Measurements from ENCODE around the gene TPK1.
"Not testable (repeated sequence)": the region's sequence is repeated elsewhere in the genome, so short reads cannot be mapped to it uniquely, and the experiment has no call there.

Gene TPK1

DNA sequence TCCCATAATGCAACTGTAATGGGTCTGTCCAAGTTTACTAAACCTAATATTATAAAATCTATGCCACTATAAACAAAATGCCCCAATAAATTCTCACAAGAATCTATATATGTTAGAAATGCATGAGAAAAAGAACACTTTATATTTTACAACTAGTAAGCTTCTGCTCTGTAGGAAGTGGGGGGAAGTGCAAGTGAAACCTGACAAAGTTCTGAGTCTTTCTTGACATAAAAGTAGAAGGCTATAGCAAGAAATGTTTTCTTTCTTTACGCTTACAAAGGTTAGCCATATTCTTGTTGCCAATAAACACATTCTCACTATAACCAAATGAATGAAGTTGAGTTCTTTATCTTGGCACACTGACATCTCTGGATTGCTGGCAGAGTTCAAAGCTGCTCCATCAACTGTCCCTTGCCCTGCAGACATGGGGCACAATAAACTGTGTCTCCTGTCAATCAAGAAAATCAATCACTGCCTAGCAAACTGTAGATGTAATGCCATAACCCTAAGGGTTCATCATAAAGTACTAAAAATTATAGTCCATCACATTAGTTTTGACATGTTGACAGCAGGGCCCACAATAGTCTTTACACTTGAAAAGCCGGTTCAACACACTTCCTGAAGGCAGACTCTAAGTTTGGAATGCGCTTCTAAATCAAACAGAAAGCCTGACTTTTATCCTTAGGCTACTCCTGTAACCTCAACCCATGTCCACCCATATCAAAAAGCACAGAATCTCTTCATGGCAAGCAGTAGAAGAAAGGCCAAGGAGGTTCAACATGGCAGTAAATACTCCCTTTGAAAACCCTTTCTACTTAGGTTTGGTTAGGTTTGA lies 58.6 kb downstream of the TPK1 start:
- DNase-seq (ENCODE audit: low read depth, low spot score): no peak

DNA sequence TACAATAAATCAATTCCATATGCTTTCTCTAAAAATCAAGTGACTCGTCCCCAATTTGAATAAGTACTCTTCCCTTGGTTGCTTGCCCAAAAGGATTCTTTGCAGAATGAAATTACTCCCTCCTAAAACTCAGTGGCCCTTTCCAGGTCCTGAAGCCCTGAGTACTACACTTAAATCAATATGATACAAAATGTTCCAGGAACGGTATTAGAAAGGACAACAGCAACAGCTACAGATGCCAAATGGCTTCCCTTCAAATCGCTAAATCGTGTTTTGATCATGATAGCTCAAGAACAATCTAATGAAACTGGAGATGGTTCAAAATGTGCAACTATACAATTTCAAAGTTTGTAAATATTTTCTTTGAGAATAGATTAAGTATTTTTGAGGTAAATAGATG lies 59.4 kb downstream of the TPK1 start:
- no peak for DNase-seq (ENCODE audit: low read depth, low spot score)

DNA sequence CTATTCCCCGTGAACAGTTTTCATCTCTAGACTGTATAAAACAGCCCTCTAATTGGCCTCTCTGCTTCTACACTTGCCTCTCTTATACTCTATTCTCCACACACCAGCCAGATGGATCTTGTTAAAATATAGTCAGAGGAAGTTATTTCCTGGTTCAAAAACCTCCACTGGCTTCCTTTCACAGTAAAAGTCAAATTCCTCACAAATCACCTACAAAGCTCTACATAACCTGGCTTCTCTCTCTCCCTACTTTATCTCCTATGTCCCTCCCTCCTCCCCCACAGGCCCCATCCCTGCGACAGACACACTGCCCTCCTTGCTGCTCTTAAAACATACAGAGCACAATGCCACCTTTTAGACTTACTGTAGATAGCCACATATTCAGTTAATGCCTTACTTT lies 60.1 kb downstream of the TPK1 start:
- DNase-seq (ENCODE audit: low read depth, low spot score): no peak

DNA sequence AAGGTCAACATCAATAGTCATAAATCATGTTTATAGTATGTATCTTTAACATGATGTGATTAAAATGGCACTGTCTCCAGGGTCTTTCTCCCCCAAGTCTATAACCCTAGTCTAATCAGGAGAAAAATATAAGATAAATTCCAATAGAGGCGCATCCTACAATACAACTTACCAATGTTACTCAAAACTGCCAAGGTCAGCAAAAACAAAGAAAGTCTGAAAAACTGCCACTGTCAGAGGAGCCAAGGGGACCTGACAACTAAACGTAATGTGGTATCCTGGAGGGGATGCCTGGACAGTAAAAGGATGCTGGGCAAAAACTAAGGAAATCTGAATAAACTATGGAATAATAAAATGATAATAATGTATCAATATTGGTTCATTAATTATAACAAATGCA lies 63.9 kb downstream of the TPK1 start:
- DNase-seq (ENCODE audit: low read depth, low spot score): no peak

DNA sequence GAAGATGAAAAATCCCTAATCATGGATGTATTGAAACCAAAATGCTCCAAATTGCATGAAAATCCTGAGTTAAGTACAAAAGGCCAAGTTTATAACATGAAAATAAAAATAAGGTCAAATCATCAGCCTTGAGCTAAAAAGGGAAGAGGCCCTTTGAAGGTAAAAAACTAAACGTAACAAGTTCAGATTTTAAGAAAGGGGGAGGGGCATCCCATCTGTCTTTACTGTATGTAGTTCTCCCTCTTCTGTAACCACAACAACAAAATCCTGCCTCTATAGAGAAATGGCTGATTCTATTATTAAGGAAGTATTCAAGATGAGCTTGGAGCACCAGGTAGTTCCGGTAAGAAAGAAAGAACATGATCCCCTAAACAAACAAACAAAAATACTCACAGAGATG lies 64.7 kb downstream of the TPK1 start:
- DNase-seq (ENCODE audit: low read depth, low spot score): no peak

DNA sequence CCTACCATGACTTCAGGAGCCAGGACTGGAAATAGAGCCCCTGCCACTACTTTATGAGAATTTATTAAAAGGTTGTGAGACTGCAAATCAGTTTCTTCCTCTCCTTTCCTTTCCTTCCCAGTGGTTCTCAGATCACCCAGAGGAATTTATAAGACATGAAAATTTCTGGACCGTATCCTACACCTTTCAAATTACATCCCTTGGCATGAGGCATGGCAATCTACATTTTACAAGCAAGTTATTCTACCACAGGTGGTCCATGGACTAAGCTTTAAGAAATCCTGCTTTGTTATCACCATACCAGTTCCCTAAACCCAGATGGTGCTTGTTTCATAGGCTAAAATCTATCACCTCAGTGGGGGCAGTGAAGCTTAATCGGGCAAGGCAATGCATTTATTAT lies 66.5 kb downstream of the TPK1 start:
- no peak for DNase-seq (ENCODE audit: low read depth, low spot score)

DNA sequence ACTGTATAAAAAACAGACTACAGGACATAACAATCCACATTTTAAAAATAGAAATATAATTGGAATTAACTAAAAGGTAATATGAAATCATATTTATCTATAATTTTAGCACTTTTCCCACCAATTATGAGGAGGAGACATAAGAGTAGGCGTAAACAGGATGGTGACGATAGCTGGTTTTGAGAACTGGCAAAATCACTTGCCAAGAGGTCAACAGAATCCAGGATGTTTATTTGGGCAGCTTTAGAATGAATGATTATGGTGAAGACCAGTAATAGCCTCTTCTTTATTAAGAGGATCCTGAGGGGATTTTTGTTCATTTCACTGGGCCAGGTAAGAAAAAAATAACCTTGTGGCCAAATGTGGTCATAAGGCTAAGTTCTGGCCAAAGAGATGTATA lies 67.2 kb downstream of the TPK1 start:
- DNase-seq (ENCODE audit: low read depth, low spot score): no peak

DNA sequence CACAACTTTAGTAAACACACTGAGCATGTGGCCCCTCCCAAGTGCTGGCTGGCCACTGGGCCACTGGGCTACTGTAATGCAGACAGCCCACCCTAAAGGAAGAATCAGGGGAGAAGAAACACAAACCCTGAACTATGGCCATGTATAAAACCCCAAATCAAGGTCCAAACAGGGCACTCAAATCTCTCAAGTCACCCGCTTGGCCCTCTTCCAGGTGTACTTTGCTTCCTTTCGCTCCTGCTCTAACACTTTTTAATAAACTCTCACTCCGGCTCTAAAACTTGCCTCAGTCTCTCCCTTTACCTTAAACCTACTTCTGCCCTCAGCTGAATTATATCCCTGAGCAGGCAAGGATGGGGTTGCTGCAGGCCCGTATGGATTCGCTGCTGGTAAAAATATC lies 72.6 kb downstream of the TPK1 start:
- DNase-seq (ENCODE audit: low read depth, low spot score): no peak

DNA sequence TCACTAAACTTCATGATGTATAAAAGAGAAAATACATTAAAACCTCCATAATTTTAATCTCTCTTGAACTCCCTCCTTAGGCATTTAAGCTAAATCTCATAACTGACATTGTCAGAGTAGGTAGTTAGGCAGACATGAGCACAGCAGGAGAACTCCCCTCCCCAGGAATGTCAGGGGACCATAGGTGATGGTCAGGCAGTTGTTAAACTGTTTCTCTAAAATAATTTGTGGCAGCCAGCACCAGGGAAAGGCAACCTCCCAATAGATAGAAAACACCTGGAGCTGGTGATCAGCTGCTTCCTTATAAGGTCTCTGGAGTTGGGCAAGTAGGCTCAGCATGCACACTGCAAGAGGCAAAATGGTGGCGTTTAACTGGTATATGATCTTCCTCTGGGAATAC lies 73.0 kb downstream of the TPK1 start:
- DNase-seq (ENCODE audit: low read depth, low spot score): no peak

DNA sequence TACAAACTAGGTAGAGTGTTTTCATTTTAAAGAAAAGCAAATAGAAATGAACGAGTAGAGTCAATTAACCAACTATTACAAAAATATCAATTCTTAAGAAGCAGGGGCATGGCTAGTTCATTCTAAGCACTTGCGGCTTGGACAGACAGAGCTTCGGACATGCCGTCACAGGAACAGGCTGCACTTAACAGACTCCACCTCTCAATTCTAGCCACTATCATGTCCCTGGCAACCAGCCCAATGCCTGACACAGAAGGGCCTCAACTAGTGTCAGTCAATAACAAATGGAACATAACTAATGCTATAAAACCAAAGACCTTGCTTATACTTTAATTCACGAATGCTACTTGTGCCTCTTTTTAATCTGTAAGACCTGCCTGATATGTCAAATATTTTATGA lies 74.4 kb downstream of the TPK1 start:
- no peak for DNase-seq (ENCODE audit: low read depth, low spot score)

DNA sequence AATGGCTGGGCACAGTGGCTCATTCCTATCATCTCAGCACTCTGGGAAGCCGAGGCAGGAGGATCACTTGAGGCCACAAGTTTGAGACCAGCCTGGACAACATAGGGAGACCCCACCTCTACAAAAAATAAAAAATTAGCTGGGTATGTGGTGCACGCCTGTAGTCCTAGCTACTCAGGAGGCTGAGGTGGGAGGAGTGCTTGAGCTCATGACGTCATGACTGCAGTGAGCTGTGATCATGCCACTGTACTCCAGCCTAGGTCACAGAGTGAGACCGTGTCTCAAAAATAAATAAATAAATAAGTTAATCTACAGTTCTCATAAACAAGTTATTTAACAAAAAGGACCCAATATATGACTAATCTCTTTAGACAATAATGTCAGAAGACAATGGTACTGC lies 76.2 kb downstream of the TPK1 start:
- DNase-seq (ENCODE audit: low read depth, low spot score): no peak

DNA sequence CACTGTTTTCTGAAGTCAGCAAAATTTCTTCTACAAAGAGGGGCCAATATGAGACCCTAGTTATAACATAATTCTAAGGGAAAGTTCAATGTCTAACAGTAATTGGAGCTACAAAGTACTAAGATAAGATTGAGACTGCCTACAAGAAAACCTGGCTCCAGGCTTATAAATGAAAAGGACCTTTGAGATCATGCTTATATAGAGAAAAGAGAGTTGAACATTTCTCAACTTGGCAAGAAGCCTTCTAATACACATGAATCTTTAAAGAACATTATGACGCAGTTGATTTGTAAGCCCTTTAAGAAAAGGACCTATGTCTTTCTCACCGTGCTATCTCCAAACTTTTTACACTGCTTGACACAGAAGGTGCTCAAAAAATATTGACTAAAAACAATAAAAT lies 87.9 kb downstream of the TPK1 start:
- DNase-seq (ENCODE audit: low read depth, low spot score): no peak

DNA sequence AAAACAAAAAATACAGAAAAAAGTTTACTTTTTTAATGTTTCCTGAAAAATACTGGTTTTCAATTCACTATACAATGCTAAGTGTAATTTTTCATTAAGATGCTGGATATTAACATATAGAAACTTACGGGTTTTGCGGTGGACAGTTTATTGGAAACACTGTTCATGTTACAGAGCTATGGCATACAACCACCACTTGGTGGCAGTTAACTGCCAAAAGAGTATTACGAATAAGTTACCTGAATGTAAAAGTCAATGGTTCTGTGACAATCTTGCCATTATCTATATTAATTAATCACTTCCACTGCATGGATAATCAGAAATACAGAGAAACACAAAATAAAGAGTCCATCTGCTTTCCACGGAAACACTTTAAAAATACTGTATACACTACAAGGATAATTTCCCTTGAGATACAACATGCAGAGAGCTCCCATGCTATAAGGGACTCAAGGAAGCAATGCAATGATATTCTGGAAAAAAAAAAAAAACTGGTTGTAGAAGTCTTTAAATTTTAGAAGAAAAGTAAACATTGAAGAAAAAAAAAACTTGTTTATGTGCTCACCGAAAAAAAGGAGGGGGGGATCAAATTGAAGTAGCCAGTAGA lies 97.0 kb downstream of the TPK1 start:
- no peak for DNase-seq (ENCODE audit: low read depth, low spot score)

DNA sequence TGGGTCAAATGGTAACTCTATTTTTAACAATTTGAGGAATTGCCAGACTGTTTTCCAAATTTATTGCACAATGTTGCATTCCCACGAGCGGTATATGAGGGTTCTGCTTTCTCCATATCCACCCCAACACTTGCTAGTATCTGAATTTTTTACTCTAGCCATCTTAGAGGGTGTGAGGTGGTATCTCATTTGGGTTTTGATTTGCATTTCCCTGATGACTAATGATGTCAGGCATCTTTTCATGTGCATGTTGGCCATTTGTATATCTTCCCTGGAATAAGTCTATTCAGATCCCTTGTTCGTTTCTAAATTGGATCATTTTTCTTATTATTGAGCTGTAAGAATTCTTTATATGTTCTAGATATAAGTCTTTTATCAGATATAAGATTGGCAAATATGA lies 97.7 kb downstream of the TPK1 start:
- DNase-seq (ENCODE audit: low read depth, low spot score): no peak

DNA sequence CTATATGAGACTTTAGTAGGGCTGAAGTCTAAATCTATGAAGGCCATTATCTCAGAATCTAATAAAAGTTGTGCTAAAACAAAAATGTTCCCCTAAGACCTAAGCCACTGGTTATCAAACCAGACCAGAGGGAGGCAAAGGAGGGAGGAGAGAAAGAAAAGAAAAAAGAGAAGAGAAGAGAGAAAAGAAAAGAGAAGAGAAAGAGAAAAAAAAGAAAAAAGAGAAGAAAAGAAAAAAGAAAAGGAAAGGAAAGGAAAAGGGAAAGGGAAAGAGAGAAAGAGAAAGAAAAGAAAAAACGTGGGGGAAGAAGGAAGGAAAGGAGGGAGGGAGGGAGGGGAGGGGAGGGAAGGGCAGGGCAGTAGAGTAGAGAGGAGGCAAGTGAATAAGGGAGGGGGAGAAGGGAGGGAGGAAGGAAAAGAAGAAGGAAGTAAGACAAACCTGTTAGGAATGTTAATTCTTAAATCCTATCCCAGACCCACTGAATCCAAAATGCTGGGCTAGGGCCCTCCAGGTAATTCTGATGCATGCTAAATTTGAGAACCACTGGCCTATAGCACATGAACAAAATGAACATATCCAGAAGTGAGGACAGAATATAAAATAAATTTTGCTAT lies 98.9 kb downstream of the TPK1 start:
- DNase-seq (ENCODE audit: low read depth, low spot score): no peak

DNA sequence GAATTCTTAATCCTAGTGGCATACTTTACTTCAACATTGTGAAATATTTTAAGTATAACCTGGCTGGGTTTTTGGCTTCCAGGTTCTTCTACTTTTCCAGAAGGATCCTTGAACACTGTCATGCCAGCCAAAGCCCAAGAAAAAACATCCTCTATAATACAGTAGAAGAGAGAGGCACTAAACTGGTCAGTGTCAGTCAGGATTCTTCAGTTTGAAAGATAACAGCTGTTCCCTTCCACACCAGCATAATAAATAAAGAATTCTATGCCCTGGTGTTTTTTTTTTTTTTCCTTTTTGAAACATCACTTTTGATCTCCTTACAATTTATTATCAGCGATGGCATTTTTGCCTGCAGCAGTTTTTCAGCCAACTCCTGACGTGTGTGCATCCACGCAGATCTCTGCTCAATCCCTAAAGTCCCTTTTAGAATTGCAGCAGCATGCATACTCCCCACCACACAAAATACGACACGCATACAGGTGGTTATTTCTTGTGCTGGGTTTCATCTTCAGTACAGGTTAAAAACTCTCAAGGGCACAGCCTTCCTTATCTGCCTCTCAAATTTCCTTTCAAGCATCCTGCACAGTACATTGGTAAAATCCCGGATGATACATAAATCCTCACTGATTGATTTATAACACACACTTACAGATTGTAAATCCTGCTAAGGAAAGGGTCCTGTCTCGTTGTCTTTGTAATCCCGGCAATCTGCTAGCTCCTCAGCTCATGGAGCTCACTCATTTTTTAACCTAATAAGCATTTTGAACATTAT lies 100.2 kb downstream of the TPK1 start:
- no peak for DNase-seq (ENCODE audit: low read depth, low spot score)

DNA sequence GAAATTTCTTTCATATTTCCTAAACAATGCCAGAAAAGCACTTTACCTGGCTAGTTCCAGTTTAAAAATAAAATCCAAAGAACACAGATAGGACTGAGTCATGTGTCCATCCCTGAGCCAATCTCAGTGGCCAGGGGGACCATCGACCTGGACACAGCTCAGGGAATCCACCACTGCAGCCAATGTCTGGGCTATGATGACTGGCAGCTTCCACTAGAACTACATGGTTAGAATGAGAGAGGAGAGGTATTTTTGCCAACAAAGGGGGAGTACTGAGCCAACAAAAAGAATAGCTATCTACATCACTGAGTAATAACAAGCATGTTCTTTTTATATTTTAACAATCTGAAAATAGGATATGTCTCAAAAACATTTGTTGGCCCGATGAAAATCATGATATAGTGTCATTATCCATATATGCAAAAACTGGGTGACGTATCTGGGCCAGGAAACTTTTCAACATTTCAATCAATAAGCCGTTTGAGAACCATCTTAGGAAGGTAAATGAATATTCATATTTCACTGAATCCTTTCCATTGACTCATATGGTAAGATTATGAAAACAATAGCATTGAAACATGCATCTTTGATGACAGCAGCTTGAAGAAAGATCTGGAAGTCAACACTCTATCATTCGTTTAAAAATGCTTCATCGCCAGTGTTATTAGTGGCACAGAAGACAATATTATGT lies 104.0 kb downstream of the TPK1 start:
- DNase-seq (ENCODE audit: low read depth, low spot score): no peak

DNA sequence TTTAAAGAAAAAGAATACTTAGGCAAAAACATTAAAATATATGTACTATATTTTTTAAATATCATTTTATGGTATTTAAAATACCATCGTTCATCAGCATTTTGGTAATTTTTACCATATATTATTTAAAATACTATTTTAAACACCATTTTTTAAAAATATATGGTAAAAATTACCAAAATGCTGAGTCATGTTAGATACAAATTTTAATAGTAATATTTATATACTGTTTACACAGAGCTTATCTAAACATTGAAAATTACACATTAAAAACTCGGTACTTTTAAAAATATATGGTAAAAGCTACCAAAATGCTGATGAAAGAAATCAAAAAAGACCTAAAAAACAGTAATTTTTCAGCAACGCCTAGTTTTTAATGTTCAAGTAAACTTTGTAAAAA lies 105.6 kb downstream of the TPK1 start:
- no peak for DNase-seq (ENCODE audit: low read depth, low spot score)

DNA sequence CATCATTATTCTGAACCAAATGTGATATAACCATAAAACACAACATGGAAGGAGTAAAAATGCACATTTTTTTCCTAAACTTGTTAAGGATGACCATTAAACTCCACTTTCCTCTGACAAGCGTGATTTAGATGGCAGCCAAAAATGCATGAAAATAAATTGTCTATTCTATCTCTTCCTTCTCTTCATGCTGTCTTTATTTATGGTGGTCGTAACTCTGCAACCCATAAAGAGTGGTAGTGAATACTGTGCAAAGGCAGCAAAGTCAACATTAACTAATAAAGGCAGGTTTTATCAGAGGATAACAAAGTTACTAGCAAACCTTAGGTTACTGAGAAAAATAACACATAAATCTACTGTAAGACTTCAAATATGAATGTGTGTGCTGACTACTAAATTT lies 106.6 kb downstream of the TPK1 start:
- DNase-seq (ENCODE audit: low read depth, low spot score): no peak

DNA sequence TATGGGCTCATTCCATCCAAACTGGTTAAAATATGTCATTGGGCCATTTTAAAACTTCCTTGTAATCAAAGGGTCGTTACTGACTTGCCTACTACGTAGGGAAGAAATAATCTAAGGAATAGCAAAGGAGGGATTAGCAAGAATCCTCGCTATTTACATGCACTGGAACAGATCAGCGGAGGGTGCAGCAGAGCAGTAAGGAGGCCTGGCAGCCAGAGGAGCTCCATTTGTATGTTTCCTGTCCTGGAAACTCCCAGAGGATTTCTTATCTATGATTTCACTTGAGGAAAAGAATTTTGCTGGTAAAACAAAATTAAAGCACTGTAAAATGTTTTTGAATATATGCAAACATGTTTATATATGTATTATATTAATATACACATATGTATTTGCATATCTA lies 107.3 kb downstream of the TPK1 start:
- no peak for DNase-seq (ENCODE audit: low read depth, low spot score)

DNA sequence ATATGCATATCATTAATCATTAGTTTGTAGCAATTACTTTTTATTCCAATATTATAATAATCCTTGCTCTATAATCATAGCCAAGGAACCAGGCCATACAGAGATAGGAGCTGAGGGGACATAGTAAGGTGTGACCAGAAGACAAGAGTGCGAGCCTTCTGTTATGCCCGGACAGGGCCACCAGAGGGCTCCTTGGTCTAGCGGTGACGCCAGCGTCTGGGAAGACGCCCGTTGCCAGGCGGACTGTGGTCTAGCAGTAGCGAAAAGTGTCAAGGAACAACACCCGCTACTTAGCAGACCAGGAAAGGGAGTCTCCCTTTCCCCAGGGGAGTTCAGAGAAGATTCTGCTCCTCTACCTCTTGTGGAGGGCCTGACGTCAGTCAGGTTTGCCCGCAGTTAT lies 109.0 kb downstream of the TPK1 start:
- DNase-seq (ENCODE audit: low read depth, low spot score): not testable (repeated sequence)

DNA sequence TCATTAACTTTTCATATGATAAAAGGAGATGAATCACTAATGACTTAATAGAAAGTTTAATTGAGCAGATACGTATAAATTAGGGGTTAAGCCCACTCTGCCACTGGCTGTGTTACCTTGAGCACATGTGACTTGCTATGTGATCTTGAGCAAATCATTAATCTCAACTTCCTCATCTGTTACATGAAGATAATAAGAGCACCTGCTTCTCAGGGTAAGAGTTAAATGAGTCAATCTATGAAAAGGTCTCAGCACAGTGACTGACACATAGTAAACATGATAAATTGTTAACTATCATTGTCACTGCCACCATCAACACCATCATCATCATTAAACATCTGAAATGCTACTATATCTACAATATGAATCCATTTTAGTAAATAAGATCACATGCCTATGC lies 110.8 kb downstream of the TPK1 start:
- no peak for DNase-seq (ENCODE audit: low read depth, low spot score)

Measured in activated naive CD8-positive, alpha-beta T cell treated with anti-CD3 and anti-CD28 coated beads, Interleukin-2, amount 50 U/mL, for 16 hours (primary cell).